Endometrial microvascular endothelial cells (primary cell): ENCODE measurements around the gene AOC3. TPM values are rescaled to one million over a fixed set of nuclear protein-coding genes. Genes with fewer than 3 reads are reported as not detected.

ENCODE experiments used
- total RNA-seq: library from RNA; depleted of rRNA; stranded (reverse); fragments of >200 nt; gene quantifications from one replicate; pipeline ENCODE4 v1.2.3, GENCODE V29; 2015; ENCODE audit errors: inconsistent ontology term

The AOC3 gene
- total RNA-seq, 1 donor from 2014 or later = not detected

Other genes starting within 250 kb of the AOC3 start
- gene RETREG3, start 241.8 kb upstream of the AOC3 start, total RNA-seq = 65.9 TPM
- 137 TPM for gene TUBG1, start 241.5 kb upstream of the AOC3 start, total RNA-seq
- gene TUBG2, start 191.9 kb upstream of the AOC3 start, total RNA-seq = 7.4 TPM
- gene PLEKHH3, start 174.2 kb upstream of the AOC3 start, total RNA-seq = 9.6 TPM
- gene CCR10, start 169.4 kb upstream of the AOC3 start, total RNA-seq = 1.5 TPM
- gene CNTNAP1, start 168.7 kb upstream of the AOC3 start, total RNA-seq = 29.7 TPM
- 13.5 TPM for gene EZH1, start 106.2 kb upstream of the AOC3 start, total RNA-seq
- 2.8 TPM for gene RAMP2, start 90.0 kb upstream of the AOC3 start, total RNA-seq
- 70.5 TPM for gene VPS25, start 77.8 kb upstream of the AOC3 start, total RNA-seq
- 6.5 TPM for gene WNK4, start 70.6 kb upstream of the AOC3 start, total RNA-seq
- gene COA3, start 52.5 kb upstream of the AOC3 start, total RNA-seq = 79.3 TPM
- gene CNTD1, start 52.3 kb upstream of the AOC3 start, total RNA-seq = 0.37 TPM
- 109 TPM for gene BECN1, start 26.9 kb upstream of the AOC3 start, total RNA-seq
- gene PSME3, start 17.8 kb upstream of the AOC3 start, total RNA-seq = 163 TPM
- 0.09 TPM for gene AOC2, start 6.6 kb upstream of the AOC3 start, total RNA-seq
- gene G6PC1, start 49.6 kb downstream of the AOC3 start, total RNA-seq = not detected
- gene AARSD1, start 113.3 kb downstream of the AOC3 start, total RNA-seq = 34.3 TPM
- gene PTGES3L, start 128.9 kb downstream of the AOC3 start, total RNA-seq = not detected
- 7.3 TPM for gene RUNDC1, start 129.4 kb downstream of the AOC3 start, total RNA-seq
- gene RPL27, start 147.2 kb downstream of the AOC3 start, total RNA-seq = 880 TPM
- 62.6 TPM for gene IFI35, start 155.6 kb downstream of the AOC3 start, total RNA-seq
- gene VAT1, start 171.2 kb downstream of the AOC3 start, total RNA-seq = 599 TPM
- gene RND2, start 174.0 kb downstream of the AOC3 start, total RNA-seq = under 0.01 TPM